ENCODE measurements around the gene PSMB4. TPM values are rescaled to one million over a fixed set of nuclear protein-coding genes. Genes with fewer than 3 reads are reported as not detected.
"Not testable (repeated sequence)": the region's sequence is repeated elsewhere in the genome, so short reads cannot be mapped to it uniquely, and the experiment has no call there.

The PSMB4 gene
- total RNA-seq (345 TPM), polyA plus RNA-seq (371 TPM)
- long read RNA-seq, donor 1, transcript PSMB4-201 (7 exons, 964 nt), result major isoform, 23 of 50 reads
- long read RNA-seq, donor 1, partial matches to known transcripts, result 26 of 50 reads
- long read RNA-seq, donor 1, other reads (novel, unspliced or antisense), result 0 of 50 reads
- long read RNA-seq, donor 2, transcript PSMB4-204 (2 exons, 2,067 nt), result minor isoform, 85 of 1,014 reads
- long read RNA-seq, donor 2, transcript PSMB4-202 (3 exons, 665 nt), result minor isoform, 14 of 1,014 reads
- long read RNA-seq, donor 2, transcript PSMB4-201 (7 exons, 964 nt), result major isoform, 391 of 1,014 reads
- long read RNA-seq, donor 2, transcript PSMB4-206 (3 exons, 986 nt), result minor isoform, 26 of 1,014 reads
- long read RNA-seq, donor 2, partial matches to known transcripts, result 474 of 1,014 reads
- long read RNA-seq, donor 2, other reads (novel, unspliced or antisense), result 19 of 1,014 reads
- long read RNA-seq, donor 3, transcript PSMB4-204 (2 exons, 2,067 nt), result minor isoform, 14 of 540 reads
- long read RNA-seq, donor 3, transcript PSMB4-201 (7 exons, 964 nt), result major isoform, 216 of 540 reads
- long read RNA-seq, donor 3, transcript PSMB4-202 (3 exons, 665 nt), result minor isoform, 27 of 540 reads
- long read RNA-seq, donor 3, transcript PSMB4-206 (3 exons, 986 nt), result minor isoform, 10 of 540 reads
- long read RNA-seq, donor 3, partial matches to known transcripts, result 260 of 540 reads
- long read RNA-seq, donor 3, other reads (novel, unspliced or antisense), result 5 of 540 reads
- long read RNA-seq, donor 4, transcript PSMB4-202 (3 exons, 665 nt), result minor isoform, 8 of 190 reads
- long read RNA-seq, donor 4, transcript PSMB4-206 (3 exons, 986 nt), result minor isoform, 6 of 190 reads
- long read RNA-seq, donor 4, transcript PSMB4-201 (7 exons, 964 nt), result major isoform, 89 of 190 reads
- long read RNA-seq, donor 4, transcript PSMB4-204 (2 exons, 2,067 nt), result minor isoform, 13 of 190 reads
- long read RNA-seq, donor 4, partial matches to known transcripts, result 73 of 190 reads
- long read RNA-seq, donor 4, other reads (novel, unspliced or antisense), result 0 of 190 reads
- long read RNA-seq, donor 5, transcript PSMB4-204 (2 exons, 2,067 nt), result minor isoform, 16 of 441 reads
- long read RNA-seq, donor 5, transcript PSMB4-202 (3 exons, 665 nt), result minor isoform, 18 of 441 reads
- long read RNA-seq, donor 5, transcript PSMB4-201 (7 exons, 964 nt), result major isoform, 211 of 441 reads
- long read RNA-seq, donor 5, transcript PSMB4-206 (3 exons, 986 nt), result minor isoform, 10 of 441 reads
- long read RNA-seq, donor 5, partial matches to known transcripts, result 182 of 441 reads
- long read RNA-seq, donor 5, other reads (novel, unspliced or antisense), result 0 of 441 reads
- long read RNA-seq, donor 6, transcript PSMB4-204 (2 exons, 2,067 nt), result minor isoform, 20 of 320 reads
- long read RNA-seq, donor 6, transcript PSMB4-202 (3 exons, 665 nt), result minor isoform, 6 of 320 reads
- long read RNA-seq, donor 6, transcript PSMB4-201 (7 exons, 964 nt), result major isoform, 126 of 320 reads
- long read RNA-seq, donor 6, partial matches to known transcripts, result 153 of 320 reads
- long read RNA-seq, donor 6, other reads (novel, unspliced or antisense), result 7 of 320 reads
- long read RNA-seq, donor 7, transcript PSMB4-201 (7 exons, 964 nt), result major isoform, 137 of 266 reads
- long read RNA-seq, donor 7, transcript PSMB4-204 (2 exons, 2,067 nt), result minor isoform, 8 of 266 reads
- long read RNA-seq, donor 7, transcript PSMB4-206 (3 exons, 986 nt), result minor isoform, 8 of 266 reads
- long read RNA-seq, donor 7, transcript PSMB4-202 (3 exons, 665 nt), result minor isoform, 13 of 266 reads
- long read RNA-seq, donor 7, partial matches to known transcripts, result 91 of 266 reads
- long read RNA-seq, donor 7, other reads (novel, unspliced or antisense), result 6 of 266 reads
- long read RNA-seq, donor 8, transcript PSMB4-204 (2 exons, 2,067 nt), result minor isoform, 14 of 75 reads
- long read RNA-seq, donor 8, transcript PSMB4-201 (7 exons, 964 nt), result major isoform, 27 of 75 reads
- long read RNA-seq, donor 8, partial matches to known transcripts, result 27 of 75 reads
- long read RNA-seq, donor 8, other reads (novel, unspliced or antisense), result 0 of 75 reads
- long read RNA-seq, donor 9, transcript PSMB4-204 (2 exons, 2,067 nt), result minor isoform, 7 of 155 reads
- long read RNA-seq, donor 9, transcript PSMB4-201 (7 exons, 964 nt), result major isoform, 81 of 155 reads
- long read RNA-seq, donor 9, partial matches to known transcripts, result 60 of 155 reads
- long read RNA-seq, donor 9, other reads (novel, unspliced or antisense), result 0 of 155 reads
- long read RNA-seq, donor 10, transcript PSMB4-201 (7 exons, 964 nt), result major isoform, 76 of 158 reads
- long read RNA-seq, donor 10, transcript PSMB4-206 (3 exons, 986 nt), result minor isoform, 7 of 158 reads
- long read RNA-seq, donor 10, transcript PSMB4-202 (3 exons, 665 nt), result minor isoform, 6 of 158 reads
- long read RNA-seq, donor 10, transcript PSMB4-204 (2 exons, 2,067 nt), result minor isoform, 9 of 158 reads
- long read RNA-seq, donor 10, partial matches to known transcripts, result 60 of 158 reads
- long read RNA-seq, donor 10, other reads (novel, unspliced or antisense), result 0 of 158 reads

DNA sequence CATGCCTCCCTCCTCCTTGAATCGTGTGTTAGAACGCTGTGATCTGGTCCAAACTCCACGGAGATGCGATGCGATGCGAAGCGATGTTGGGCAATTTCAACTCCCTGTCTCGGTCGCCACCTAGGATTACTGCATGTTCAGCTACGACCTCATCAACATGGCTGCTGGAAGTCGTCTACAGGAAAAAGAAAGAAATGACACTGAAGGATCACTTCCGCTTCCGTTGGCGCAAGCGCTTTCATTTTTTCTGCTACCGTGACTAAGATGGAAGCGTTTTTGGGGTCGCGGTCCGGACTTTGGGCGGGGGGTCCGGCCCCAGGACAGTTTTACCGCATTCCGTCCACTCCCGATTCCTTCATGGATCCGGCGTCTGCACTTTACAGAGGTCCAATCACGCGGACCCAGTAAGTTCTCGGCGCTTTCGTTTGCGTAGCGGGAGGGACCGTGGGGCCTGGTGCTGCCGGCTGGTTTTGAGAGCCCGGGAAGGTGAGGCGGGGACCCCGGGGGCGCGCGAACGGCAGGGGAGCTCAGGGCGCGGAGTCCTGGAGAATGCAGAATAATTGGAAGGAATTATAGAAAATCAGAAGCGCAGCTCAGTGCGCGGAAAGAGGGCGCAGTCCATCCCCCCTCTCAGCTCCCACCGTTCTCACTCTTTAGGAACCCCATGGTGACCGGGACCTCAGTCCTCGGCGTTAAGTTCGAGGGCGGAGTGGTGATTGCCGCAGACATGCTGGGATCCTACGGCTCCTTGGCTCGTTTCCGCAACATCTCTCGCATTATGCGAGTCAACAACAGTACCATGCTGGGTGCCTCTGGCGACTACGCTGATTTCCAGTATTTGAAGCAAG lies at the start of gene PSMB4:
Gene PSMB4, plus strand, starts transcription at position 250 of the 848 bp plus-strand sequence. Its CDS starts 15 bp downstream, at position 265.
- Histone ChIP-seq H3K4me3 (ENCODE audit: low read length in 2 of 2) (peak within 1 kb of the TSS; percentile 68 to 98), H3K36me3 (ENCODE audit: control insufficient read depth in 2 of 2, insufficient read depth in 2 of 2, low read length in 1 of 2) (peaks cover 25 to 41% of the 10 kb centered on the region in 2 donors), H3K27me3 (ENCODE audit: control insufficient read depth in 2 of 2, insufficient read depth in 1 of 2, low read length in 1 of 2) (no peaks in the 10 kb centered on the region), H3K4me1 (ENCODE audit: control insufficient read depth in 2 of 2, insufficient read depth in 2 of 2, low read length in 2 of 2) (peaks cover 11 to 13% of the 10 kb centered on the region in 2 donors), H3K9me3 (ENCODE audit: control insufficient read depth in 2 of 2, insufficient read depth in 1 of 2, low read length in 1 of 2) (no peaks in the 10 kb centered on the region), H3K27ac (ENCODE audit: low read depth in 1 of 2, low read length in 1 of 2) (peak within 1 kb of the TSS; percentile 83 to 91)
- DNase-seq (ENCODE audit: low read depth in 6 of 9, low spot score in 9 of 9), result peak; percentile 78 to 97 (median 91)
- under 1% methylated on average over 63 of the region's 63 CpGs for WGBS

DNA sequence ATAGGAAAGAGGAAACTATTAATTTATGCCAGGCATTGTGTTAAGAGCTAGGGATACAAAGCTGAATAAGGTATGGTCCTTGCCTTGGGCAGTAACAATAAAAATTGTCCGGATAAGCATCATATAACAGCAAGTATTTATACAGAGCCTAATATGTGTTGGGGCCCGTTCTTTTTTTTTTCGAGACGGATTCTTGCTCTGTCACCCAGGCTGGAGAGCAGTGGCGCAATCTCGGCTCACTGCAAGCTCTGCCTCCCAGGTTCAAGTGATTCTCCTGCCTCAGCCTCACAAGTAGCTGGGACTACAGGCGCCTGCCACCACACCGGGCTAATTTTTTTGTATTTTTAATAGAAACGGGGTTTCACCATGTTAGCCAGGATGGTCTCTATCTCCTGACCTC lies 49.0 kb upstream of the PSMB4 start:
- H3K4me3 ChIP-seq (ENCODE audit: low read length in 2 of 2); DNase-seq (ENCODE audit: low read depth in 6 of 9, low spot score in 9 of 9); H3K36me3 ChIP-seq (ENCODE audit: control insufficient read depth in 2 of 2, insufficient read depth in 2 of 2, low read length in 1 of 2); H3K27ac ChIP-seq (ENCODE audit: low read depth in 1 of 2, low read length in 1 of 2); H3K27me3 ChIP-seq (ENCODE audit: control insufficient read depth in 2 of 2, insufficient read depth in 1 of 2, low read length in 1 of 2): not testable (repeated sequence)
- Histone ChIP-seq H3K4me1 (ENCODE audit: control insufficient read depth in 2 of 2, insufficient read depth in 2 of 2, low read length in 2 of 2) (peaks cover 11 to 22% of the 10 kb centered on the region in 2 donors), H3K9me3 (ENCODE audit: control insufficient read depth in 2 of 2, insufficient read depth in 1 of 2, low read length in 1 of 2) (peaks cover 2 to 24% of the 10 kb centered on the region in 2 donors)
- WGBS, result 98% methylated on average over 9 of the region's 9 CpGs

DNA sequence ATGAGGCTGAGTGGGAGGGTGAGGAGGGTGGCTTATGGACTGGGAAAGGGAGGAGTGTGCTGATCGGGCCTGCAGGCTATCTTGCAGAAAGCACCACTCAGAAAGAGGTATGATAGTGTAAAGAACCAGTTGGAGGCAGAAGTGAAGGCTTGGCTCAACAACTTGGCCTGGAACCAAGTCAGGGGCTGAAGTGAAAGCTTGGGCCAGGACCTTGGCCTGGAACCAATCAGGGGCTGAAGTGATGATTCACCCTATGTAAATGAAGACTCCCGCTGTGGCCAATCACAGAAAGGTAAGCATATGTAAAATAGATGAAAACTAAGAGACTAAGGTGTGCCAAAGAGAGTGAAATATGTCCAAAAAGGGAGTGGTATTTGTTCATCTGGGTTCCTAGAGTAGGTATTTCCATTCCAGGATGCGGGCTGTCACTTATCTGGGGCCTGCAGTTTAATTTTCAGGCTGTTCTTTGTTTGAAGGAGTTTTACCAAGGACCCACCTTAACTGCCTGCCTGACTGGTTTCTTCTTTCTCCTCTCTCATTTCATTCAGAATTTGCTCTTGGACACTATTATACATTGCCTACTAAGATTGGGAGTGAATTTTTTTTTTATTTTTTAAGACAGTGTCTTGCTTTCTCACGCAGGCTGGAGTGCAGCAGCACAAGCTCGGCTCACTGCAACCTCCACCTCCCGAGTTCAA lies 47.2 kb upstream of the PSMB4 start:
- Histone ChIP-seq H3K36me3 (ENCODE audit: control insufficient read depth in 2 of 2, insufficient read depth in 2 of 2, low read length in 1 of 2) (no peaks in the 10 kb centered on the region), H3K9me3 (ENCODE audit: control insufficient read depth in 2 of 2, insufficient read depth in 1 of 2, low read length in 1 of 2) (peaks cover 2 to 24% of the 10 kb centered on the region in 2 donors), H3K4me1 (ENCODE audit: control insufficient read depth in 2 of 2, insufficient read depth in 2 of 2, low read length in 2 of 2) (peaks cover 4 to 9% of the 10 kb centered on the region in 2 donors), H3K27ac (ENCODE audit: low read depth in 1 of 2, low read length in 1 of 2) (no peak overlapping the region), H3K4me3 (ENCODE audit: low read length in 2 of 2) (no peak overlapping the region), H3K27me3 (ENCODE audit: control insufficient read depth in 2 of 2, insufficient read depth in 1 of 2, low read length in 1 of 2) (no peaks in the 10 kb centered on the region)
- 97% methylated on average over 6 of the region's 6 CpGs for WGBS
- no peak for DNase-seq (ENCODE audit: low read depth in 6 of 9, low spot score in 9 of 9)

DNA sequence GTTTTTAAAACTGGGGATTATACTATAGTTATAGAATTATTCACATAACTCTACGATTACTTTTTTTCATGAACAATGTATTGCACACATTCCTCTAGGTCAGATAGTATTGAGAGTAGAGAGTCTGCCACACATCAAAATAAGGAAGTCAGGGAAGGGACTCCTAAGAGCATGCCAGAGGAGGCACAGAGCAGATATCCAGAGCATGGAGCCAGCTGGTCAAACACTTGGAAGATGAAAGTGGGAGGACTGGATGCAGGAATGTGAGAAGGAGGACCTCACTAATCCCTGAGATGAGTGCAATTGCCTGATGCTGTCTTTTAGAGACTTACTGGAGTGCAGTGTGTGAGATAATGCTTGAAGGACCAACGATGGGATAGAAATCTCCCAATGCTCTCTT lies 42.7 kb upstream of the PSMB4 start:
- Histone ChIP-seq H3K4me3 (ENCODE audit: low read length in 2 of 2) (no peak overlapping the region), H3K4me1 (ENCODE audit: control insufficient read depth in 2 of 2, insufficient read depth in 2 of 2, low read length in 2 of 2) (no peaks in the 10 kb centered on the region), H3K36me3 (ENCODE audit: control insufficient read depth in 2 of 2, insufficient read depth in 2 of 2, low read length in 1 of 2) (no peaks in the 10 kb centered on the region), H3K9me3 (ENCODE audit: control insufficient read depth in 2 of 2, insufficient read depth in 1 of 2, low read length in 1 of 2) (peaks cover 2 to 17% of the 10 kb centered on the region in 2 donors), H3K27me3 (ENCODE audit: control insufficient read depth in 2 of 2, insufficient read depth in 1 of 2, low read length in 1 of 2) (no peaks in the 10 kb centered on the region), H3K27ac (ENCODE audit: low read depth in 1 of 2, low read length in 1 of 2) (no peak overlapping the region)
- 89% methylated on average over 2 of the region's 2 CpGs for WGBS
- no peak for DNase-seq (ENCODE audit: low read depth in 6 of 9, low spot score in 9 of 9)

DNA sequence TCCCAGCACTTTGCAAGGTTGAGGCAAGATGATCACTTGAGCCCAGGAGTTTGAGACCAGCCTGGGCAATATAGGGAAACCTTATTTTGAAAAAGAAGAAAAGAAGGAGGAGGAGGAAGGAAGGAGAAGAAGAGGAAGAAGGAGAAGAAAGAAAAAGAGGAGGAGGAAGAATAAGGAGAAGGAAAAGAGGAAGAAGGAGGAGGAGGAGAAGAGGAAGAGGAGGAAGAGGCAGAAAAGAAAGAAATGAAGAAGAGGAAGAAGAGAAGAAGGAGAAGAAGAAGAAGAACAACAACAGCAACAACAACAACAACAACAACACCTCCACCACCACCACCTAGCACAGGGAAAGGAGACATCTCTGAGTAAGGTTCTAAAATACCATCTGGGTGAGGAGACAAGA lies 37.5 kb upstream of the PSMB4 start:
- Histone ChIP-seq H3K4me3 (ENCODE audit: low read length in 2 of 2) (no peak overlapping the region), H3K36me3 (ENCODE audit: control insufficient read depth in 2 of 2, insufficient read depth in 2 of 2, low read length in 1 of 2) (no peaks in the 10 kb centered on the region), H3K27ac (ENCODE audit: low read depth in 1 of 2, low read length in 1 of 2) (no peak overlapping the region), H3K27me3 (ENCODE audit: control insufficient read depth in 2 of 2, insufficient read depth in 1 of 2, low read length in 1 of 2) (no peaks in the 10 kb centered on the region), H3K9me3 (ENCODE audit: control insufficient read depth in 2 of 2, insufficient read depth in 1 of 2, low read length in 1 of 2) (peaks cover 1 to 25% of the 10 kb centered on the region in 2 donors), H3K4me1 (ENCODE audit: control insufficient read depth in 2 of 2, insufficient read depth in 2 of 2, low read length in 2 of 2) (no peaks in the 10 kb centered on the region)
- no peak for DNase-seq (ENCODE audit: low read depth in 6 of 9, low spot score in 9 of 9)

DNA sequence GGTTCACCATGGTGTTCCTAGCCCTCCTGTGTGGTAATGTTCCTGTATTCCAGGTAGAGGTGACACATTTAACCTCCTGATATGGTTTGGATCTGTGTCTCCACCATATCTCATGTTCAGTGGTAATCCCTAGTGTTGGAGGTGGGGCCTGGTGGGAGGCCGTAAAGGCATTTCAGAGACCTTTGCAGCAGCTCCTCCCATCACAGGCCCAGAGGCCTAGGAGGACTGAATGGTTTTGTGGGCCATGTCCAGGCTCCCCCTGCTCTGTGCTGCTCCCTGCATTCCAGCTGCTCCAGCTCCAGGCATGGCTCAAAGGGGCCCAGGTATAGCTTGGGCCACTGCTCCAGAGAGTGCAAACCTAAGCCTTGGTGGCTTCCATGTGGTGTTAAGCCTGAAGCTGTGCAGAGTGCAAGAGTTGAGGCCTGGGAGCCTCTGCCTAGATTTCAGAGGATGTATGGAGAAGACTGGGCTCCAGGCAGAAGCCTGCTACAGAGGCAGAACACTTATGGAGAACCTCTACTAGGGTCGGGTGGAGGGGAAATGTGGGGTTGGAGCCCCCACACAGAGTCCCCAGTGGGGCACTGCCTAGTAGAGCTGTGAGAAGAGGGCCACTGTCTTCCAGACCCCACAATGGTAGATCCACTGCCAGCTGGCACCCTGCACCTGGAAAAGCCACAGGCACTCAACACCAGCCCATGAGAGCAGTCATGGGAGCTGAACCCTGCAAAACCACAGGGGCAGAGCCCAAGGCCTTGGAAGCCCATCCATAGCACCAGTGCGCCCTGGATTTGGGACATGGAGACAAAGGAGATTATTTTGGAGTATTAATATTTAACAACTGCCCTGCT lies 36.8 kb upstream of the PSMB4 start:
- Histone ChIP-seq H3K27ac (ENCODE audit: low read depth in 1 of 2, low read length in 1 of 2) (no peak overlapping the region), H3K27me3 (ENCODE audit: control insufficient read depth in 2 of 2, insufficient read depth in 1 of 2, low read length in 1 of 2) (no peaks in the 10 kb centered on the region), H3K4me3 (ENCODE audit: low read length in 2 of 2) (no peak overlapping the region), H3K4me1 (ENCODE audit: control insufficient read depth in 2 of 2, insufficient read depth in 2 of 2, low read length in 2 of 2) (no peaks in the 10 kb centered on the region), H3K36me3 (ENCODE audit: control insufficient read depth in 2 of 2, insufficient read depth in 2 of 2, low read length in 1 of 2) (no peaks in the 10 kb centered on the region), H3K9me3 (ENCODE audit: control insufficient read depth in 2 of 2, insufficient read depth in 1 of 2, low read length in 1 of 2) (peaks cover 1 to 25% of the 10 kb centered on the region in 2 donors)
- WGBS, result 97% methylated on average over 3 of the region's 3 CpGs
- no peak for DNase-seq (ENCODE audit: low read depth in 6 of 9, low spot score in 9 of 9)
